ENCODE results near the gene FRMD4B. TPM values are rescaled to one million over a fixed set of nuclear protein-coding genes. Genes with fewer than 3 reads are reported as not detected.

FRMD4B gene
- total RNA-seq, 4 donors from 2014 or later = 58.0 to 71.9 (median 63.4) TPM

GRCh38 chr3:69197922-69198530 lies 187.9 kb downstream of the FRMD4B start:
- TF ChIP-seq POLR2A (IDR thresholded peaks at IDR 0.05) (no peak), CTCF (IDR thresholded peaks at IDR 0.05) (no peak)
- no peak overlapping the region for H3K4me3 ChIP-seq (ENCODE audit: low read depth, poor library complexity, severe bottlenecking)
- 89 to 93% methylated on average over 8 of the region's 8 CpGs for WGBS, 2 donors
- intact Hi-C loops (cut with DNase I; ENCODE audit: low total_unique reads) = no loop called here
- DNase-seq (ENCODE audit: low spot score in 2 of 2) = no peak

- no peak for DNase-seq (ENCODE audit: low spot score in 2 of 2)
- H3K4me3 ChIP-seq (ENCODE audit: low read depth, poor library complexity, severe bottlenecking) = no peak overlapping the region
- intact Hi-C loops (cut with DNase I; ENCODE audit: low total_unique reads) = no loop called here
- TF ChIP-seq CTCF (IDR thresholded peaks at IDR 0.05) (no peak), POLR2A (IDR thresholded peaks at IDR 0.05) (no peak)
- WGBS, 2 donors = 72 to 82% methylated on average over 6 of the region's 6 CpGs
Observed at GRCh38 chr3:69197455-69197854, 188.4 kb downstream of the FRMD4B start.

GRCh38 chr3:69196876-69197275 lies 189.0 kb downstream of the FRMD4B start:
- no peak for DNase-seq (ENCODE audit: low spot score in 2 of 2)
- 89 to 92% methylated on average over 3 of the region's 3 CpGs for WGBS, 2 donors
- no peak overlapping the region for H3K4me3 ChIP-seq (ENCODE audit: low read depth, poor library complexity, severe bottlenecking)
- intact Hi-C loops (cut with DNase I; ENCODE audit: low total_unique reads) = no loop called here
- TF ChIP-seq CTCF (IDR thresholded peaks at IDR 0.05) (no peak), POLR2A (IDR thresholded peaks at IDR 0.05) (no peak)

- intact Hi-C loops (cut with DNase I; ENCODE audit: low total_unique reads) = no loop called here
- WGBS, 2 donors = 70 to 71% methylated on average over 7 of the region's 7 CpGs
- TF ChIP-seq POLR2A (IDR thresholded peaks at IDR 0.05) (no peak), CTCF (IDR thresholded peaks at IDR 0.05) (no peak)
- DNase-seq (ENCODE audit: low spot score in 2 of 2) = no peak
- no peak overlapping the region for H3K4me3 ChIP-seq (ENCODE audit: low read depth, poor library complexity, severe bottlenecking)
Observed at GRCh38 chr3:69194431-69195165, 191.3 kb downstream of the FRMD4B start.

GRCh38 chr3:69193749-69194148 lies 192.1 kb downstream of the FRMD4B start:
- WGBS, 2 donors = 73 to 83% methylated on average over 3 of the region's 3 CpGs
- H3K4me3 ChIP-seq (ENCODE audit: low read depth, poor library complexity, severe bottlenecking) = no peak overlapping the region
- intact Hi-C loops (cut with DNase I; ENCODE audit: low total_unique reads) = no loop called here
- no peak for DNase-seq (ENCODE audit: low spot score in 2 of 2)
- no peak for TF ChIP-seq CTCF (IDR thresholded peaks at IDR 0.05)
- TF ChIP-seq POLR2A (IDR thresholded peaks at IDR 0.05) = no peak

All from lower leg skin (tissue), 4 donors.